Gastrocnemius medialis (tissue), 4 donors: ENCODE data around the gene LDLRAD3.

Experiments
- CTCF ChIP-seq, 5 experiments: fragments of 450-650 bp in 3 of 5; fragments of 200-600 bp in 2 of 5; sonication (generic) in 2 of 5; IDR thresholded peaks in 4 of 5; conservative IDR thresholded peaks in 1 of 5; 1 replicate in 4 of 5; 2 replicates in 1 of 5; pipeline ENCODE4 v1.5.1; 2016 to 2019; ENCODE audit warnings: antibody characterized with exemption in 5 of 5, mild to moderate bottlenecking in 3 of 5, moderate library complexity in 3 of 5
- POLR2A ChIP-seq, 2 donors: fragments of 450-650 bp; IDR thresholded peaks; one replicate each; pipeline ENCODE4 v1.6.1; 2017; ENCODE audit warnings: antibody characterized with exemption in 2 of 2, mild to moderate bottlenecking in 2 of 2, moderate library complexity in 2 of 2

GRCh38 chr11:36019005-36019596 is 75.2 kb downstream of the LDLRAD3 start:
- TF ChIP-seq CTCF (IDR thresholded peaks at IDR 0.05 in 4 of 5, conservative IDR thresholded peaks at IDR 0.05 in 1 of 5) (no peak), POLR2A (IDR thresholded peaks at IDR 0.05) (no peak)
